Loucy (cell line): ENCODE data around the gene AGK.

Experiments used
- H2AFZ ChIP-seq: fragments of 200-600 bp; sonication (generic); 2 replicates; pipeline ENCODE4 v1.6.0; 2016; ENCODE audit warnings: antibody characterized with exemption, mild to moderate bottlenecking, low read length, moderate library complexity
- H3F3A ChIP-seq: fragments of 200-600 bp; 2 replicates; pipeline ENCODE4 v1.6.0; 2016; ENCODE audit warnings: antibody characterized with exemption, low read depth, mild to moderate bottlenecking
- H3K27me3 ChIP-seq: fragments of 200-600 bp; sonication (generic); 2 replicates; pipeline ENCODE4 v1.6.1; 2014; ENCODE audit warnings: low read length, mild to moderate bottlenecking; ENCODE audit not compliant: insufficient read depth, poor library complexity, severe bottlenecking
- H3K36me3 ChIP-seq: fragments of 200-600 bp; sonication (generic); 2 replicates; pipeline ENCODE4 v1.6.1; 2016; ENCODE audit warnings: low read length; ENCODE audit not compliant: insufficient read depth
- H3K4me1 ChIP-seq: fragments of 200-600 bp; sonication (generic); 2 replicates; pipeline ENCODE4 v1.5.1; 2014; ENCODE audit warnings: low read length, mild to moderate bottlenecking; ENCODE audit not compliant: insufficient read depth, poor library complexity, severe bottlenecking
- H3K4me2 ChIP-seq: fragments of 200-600 bp; sonication (generic); 2 replicates; pipeline ENCODE4 v1.6.0; 2014; ENCODE audit warnings: antibody characterized with exemption, low read length, low read depth, mild to moderate bottlenecking; ENCODE audit not compliant: poor library complexity, severe bottlenecking
- H3K4me3 ChIP-seq: fragments of 200-600 bp; sonication (generic); 2 replicates; pipeline ENCODE4 v1.5.1; 2014; ENCODE audit warnings: low read length, mild to moderate bottlenecking, mixed read lengths; ENCODE audit not compliant: poor library complexity, severe bottlenecking
- H3K79me2 ChIP-seq: fragments of 200-600 bp; sonication (generic); 2 replicates; pipeline ENCODE4 v1.6.1; 2014; ENCODE audit warnings: low read length; ENCODE audit not compliant: insufficient read depth
- H3K9ac ChIP-seq: fragments of 200-600 bp; sonication (generic); 2 replicates; pipeline ENCODE4 v1.6.0; 2014; ENCODE audit warnings: mild to moderate bottlenecking, low read depth, low read length, moderate library complexity; ENCODE audit not compliant: poor library complexity, severe bottlenecking
- H3K9me2 ChIP-seq: fragments of 200-600 bp; sonication (generic); replicated peaks from 2 replicates; pipeline ENCODE4 v1.6.1; 2016; ENCODE audit warnings: low read depth, low read length, mixed read lengths
- H3K9me3 ChIP-seq: fragments of 200-600 bp; sonication (generic); 2 replicates; pipeline ENCODE4 v1.6.1; 2014; ENCODE audit warnings: mild to moderate bottlenecking, antibody characterized with exemption, low read length, low read depth; ENCODE audit not compliant: insufficient read depth
- H4K20me1 ChIP-seq: fragments of 200-600 bp; sonication (generic); 2 replicates; pipeline ENCODE4 v1.6.0; 2014; ENCODE audit warnings: antibody characterized with exemption, low read length, mild to moderate bottlenecking; ENCODE audit not compliant: insufficient read depth, poor library complexity, severe bottlenecking
- EZH2phosphoT487 ChIP-seq: fragments of 200-600 bp; IDR thresholded peaks from 2 replicates; pipeline ENCODE4 v1.6.1; 2018; ENCODE audit warnings: antibody characterized with exemption, mild to moderate bottlenecking, moderate library complexity, borderline replicate concordance
- TF ChIP-seq, protein P1 (sequence below): fragments of 200-600 bp; sonication (generic); conservative IDR thresholded peaks from 2 replicates; pipeline ENCODE4 v1.5.1; 2014; ENCODE audit warnings: mild to moderate bottlenecking, antibody characterized with exemption, low read length

AGK gene

DNA sequence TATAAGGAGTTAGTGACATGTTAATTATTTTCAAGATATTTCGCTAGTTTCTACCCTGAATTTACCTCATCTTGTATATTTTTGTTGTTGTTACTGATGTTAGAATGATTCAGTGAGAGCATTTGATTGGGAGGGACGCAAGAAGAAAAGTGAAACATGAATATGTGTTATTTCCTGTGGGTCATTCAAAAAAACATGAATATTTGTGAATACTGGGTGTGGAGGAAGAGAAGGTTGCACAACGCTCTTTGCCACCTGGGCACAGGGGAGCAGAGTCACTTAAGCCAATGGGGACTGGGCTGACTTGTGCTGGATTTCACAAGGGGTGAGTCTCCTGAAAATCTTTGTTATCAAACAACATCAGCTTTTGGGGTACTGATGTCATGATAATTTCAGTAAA, 39.5 kb downstream of the AGK start:
- TF ChIP-seq EZH2phosphoT487, result no peak
- TF ChIP-seq, protein P1, sequence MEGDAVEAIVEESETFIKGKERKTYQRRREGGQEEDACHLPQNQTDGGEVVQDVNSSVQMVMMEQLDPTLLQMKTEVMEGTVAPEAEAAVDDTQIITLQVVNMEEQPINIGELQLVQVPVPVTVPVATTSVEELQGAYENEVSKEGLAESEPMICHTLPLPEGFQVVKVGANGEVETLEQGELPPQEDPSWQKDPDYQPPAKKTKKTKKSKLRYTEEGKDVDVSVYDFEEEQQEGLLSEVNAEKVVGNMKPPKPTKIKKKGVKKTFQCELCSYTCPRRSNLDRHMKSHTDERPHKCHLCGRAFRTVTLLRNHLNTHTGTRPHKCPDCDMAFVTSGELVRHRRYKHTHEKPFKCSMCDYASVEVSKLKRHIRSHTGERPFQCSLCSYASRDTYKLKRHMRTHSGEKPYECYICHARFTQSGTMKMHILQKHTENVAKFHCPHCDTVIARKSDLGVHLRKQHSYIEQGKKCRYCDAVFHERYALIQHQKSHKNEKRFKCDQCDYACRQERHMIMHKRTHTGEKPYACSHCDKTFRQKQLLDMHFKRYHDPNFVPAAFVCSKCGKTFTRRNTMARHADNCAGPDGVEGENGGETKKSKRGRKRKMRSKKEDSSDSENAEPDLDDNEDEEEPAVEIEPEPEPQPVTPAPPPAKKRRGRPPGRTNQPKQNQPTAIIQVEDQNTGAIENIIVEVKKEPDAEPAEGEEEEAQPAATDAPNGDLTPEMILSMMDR, result no peak
- Histone ChIP-seq H3K4me1 (no peaks in the 10 kb centered on the region), H4K20me1 (no peaks in the 10 kb centered on the region), H3F3A (no peaks in the 10 kb centered on the region), H2AFZ (no peak overlapping the region), H3K4me2 (no peak overlapping the region), H3K36me3 (peaks cover 20% of the 10 kb centered on the region; the same call in 1 of the 2 replicates), H3K4me3 (no peak overlapping the region), H3K9me2 (no peaks in the 10 kb centered on the region), H3K9ac (no peak overlapping the region), H3K27me3 (no peaks in the 10 kb centered on the region), H3K79me2 (no peaks in the 10 kb centered on the region), H3K9me3 (no peaks in the 10 kb centered on the region)

DNA sequence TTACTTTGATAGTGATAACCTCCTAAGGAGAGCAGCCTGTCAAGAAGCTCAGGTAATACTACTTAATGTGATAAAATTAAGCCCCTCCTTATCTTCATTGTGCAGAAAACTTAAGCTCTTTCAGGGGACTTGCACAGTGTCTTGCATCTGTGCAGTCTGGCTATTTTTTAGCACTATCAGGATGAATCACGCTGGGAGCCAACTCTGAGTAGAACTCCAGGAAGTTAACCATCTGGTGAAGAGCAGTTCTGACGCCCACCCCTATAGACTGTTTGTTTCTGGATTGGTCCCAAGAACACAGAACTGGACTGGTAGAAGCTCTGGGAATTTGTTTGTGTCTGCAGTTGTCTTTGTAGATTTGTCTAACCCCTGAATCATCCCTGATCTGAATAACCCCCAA, 41.9 kb downstream of the AGK start:
- TF ChIP-seq, protein P1, result no peak
- TF ChIP-seq EZH2phosphoT487, result no peak
- H3F3A ChIP-seq, result no peaks in the 10 kb centered on the region
- no peak overlapping the region for H3K9ac ChIP-seq
- no peaks in the 10 kb centered on the region for H3K9me2 ChIP-seq
- no peaks in the 10 kb centered on the region for H3K9me3 ChIP-seq
- H3K4me3 ChIP-seq, result no peak overlapping the region
- no peak overlapping the region for H2AFZ ChIP-seq
- H3K79me2 ChIP-seq, result no peaks in the 10 kb centered on the region
- no peaks in the 10 kb centered on the region for H4K20me1 ChIP-seq
- H3K27me3 ChIP-seq, result no peaks in the 10 kb centered on the region
- H3K4me2 ChIP-seq, result no peak overlapping the region
- no peaks in the 10 kb centered on the region for H3K4me1 ChIP-seq
- H3K36me3 ChIP-seq, result peaks cover 30% of the 10 kb centered on the region; the same call in 1 of the 2 replicates

DNA sequence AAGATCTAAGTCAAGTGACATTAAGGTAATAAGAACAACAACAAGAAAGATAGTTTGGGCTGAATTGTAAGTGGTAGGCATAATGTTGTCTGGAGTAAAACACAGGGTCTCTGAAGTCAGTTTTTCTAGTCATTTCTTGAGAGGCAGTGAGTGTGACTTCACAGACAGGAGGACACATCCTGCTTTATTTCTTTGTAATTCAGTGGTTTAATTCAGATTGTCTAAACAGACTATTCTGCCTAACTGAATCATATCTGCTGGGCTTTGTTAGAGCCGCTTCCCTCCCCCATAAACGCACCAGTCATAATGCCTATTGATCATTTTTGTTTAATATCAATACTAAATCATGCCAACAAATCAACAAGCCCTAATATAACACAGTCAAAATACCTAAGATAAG, 46.8 kb downstream of the AGK start:
- Histone ChIP-seq H4K20me1 (no peaks in the 10 kb centered on the region), H3K79me2 (no peaks in the 10 kb centered on the region), H3K4me3 (no peak overlapping the region), H3K9ac (no peak overlapping the region), H3F3A (no peaks in the 10 kb centered on the region; the same call in 1 of the 2 replicates), H3K4me2 (no peak overlapping the region), H3K4me1 (no peaks in the 10 kb centered on the region), H3K9me3 (no peaks in the 10 kb centered on the region), H2AFZ (no peak overlapping the region), H3K36me3 (peaks cover 50% of the 10 kb centered on the region), H3K27me3 (no peaks in the 10 kb centered on the region), H3K9me2 (no peaks in the 10 kb centered on the region)
- TF ChIP-seq EZH2phosphoT487, result no peak
- TF ChIP-seq, protein P1, result no peak
